DOHH2 (cell line): Measurements from ENCODE around the gene SESN1.

Experiments used
- EZH2phosphoT487 ChIP-seq: fragments of 200-600 bp; sonication (generic); IDR thresholded peaks from 2 replicates; pipeline ENCODE4 v1.6.1; 2017; ENCODE audit warnings: borderline replicate concordance, mild to moderate bottlenecking, antibody characterized with exemption, low read length, moderate library complexity, mixed read lengths
- TF ChIP-seq, protein P1 (sequence below): fragments of 200-600 bp; sonication (generic); IDR thresholded peaks from one replicate; pipeline ENCODE4 v1.5.1; 2014; ENCODE audit warnings: antibody characterized with exemption, mild to moderate bottlenecking, low read depth, low read length; ENCODE audit not compliant: poor library complexity, severe bottlenecking

DNA sequence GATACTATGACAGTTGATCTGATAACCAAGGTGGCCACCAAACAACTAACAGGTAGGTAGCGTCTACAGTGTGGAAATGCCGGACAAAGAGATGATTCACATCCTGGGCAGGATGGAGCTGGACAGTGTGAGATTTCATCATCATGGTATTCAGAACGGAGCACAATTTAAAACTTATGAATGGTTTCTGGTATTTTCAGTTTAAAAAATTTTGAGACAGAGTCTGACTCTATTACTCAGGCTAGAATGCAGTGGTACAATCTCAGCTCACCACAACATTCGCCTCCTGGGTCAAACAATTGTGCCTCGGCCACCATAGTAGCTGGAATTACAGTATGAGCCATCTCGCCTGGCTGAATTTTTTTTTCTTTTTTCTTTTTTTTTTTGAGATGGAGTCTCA lies 44.5 kb upstream of the SESN1 start:
- TF ChIP-seq, protein P1, sequence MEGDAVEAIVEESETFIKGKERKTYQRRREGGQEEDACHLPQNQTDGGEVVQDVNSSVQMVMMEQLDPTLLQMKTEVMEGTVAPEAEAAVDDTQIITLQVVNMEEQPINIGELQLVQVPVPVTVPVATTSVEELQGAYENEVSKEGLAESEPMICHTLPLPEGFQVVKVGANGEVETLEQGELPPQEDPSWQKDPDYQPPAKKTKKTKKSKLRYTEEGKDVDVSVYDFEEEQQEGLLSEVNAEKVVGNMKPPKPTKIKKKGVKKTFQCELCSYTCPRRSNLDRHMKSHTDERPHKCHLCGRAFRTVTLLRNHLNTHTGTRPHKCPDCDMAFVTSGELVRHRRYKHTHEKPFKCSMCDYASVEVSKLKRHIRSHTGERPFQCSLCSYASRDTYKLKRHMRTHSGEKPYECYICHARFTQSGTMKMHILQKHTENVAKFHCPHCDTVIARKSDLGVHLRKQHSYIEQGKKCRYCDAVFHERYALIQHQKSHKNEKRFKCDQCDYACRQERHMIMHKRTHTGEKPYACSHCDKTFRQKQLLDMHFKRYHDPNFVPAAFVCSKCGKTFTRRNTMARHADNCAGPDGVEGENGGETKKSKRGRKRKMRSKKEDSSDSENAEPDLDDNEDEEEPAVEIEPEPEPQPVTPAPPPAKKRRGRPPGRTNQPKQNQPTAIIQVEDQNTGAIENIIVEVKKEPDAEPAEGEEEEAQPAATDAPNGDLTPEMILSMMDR: no peak
- no peak for TF ChIP-seq EZH2phosphoT487
